Measurements from ENCODE around the gene SNHG17.

- TF ChIP-seq CTCF (IDR thresholded peaks at IDR 0.05), result no peak
- TF ChIP-seq POLR2A (IDR thresholded peaks at IDR 0.05), result no peak
These were observed 38.3 kb upstream of the SNHG17 start for GRCh38 chr20:38473367-38473795.
